Measurements from ENCODE around the gene RMDN2.
"Not testable (repeated sequence)": the region's sequence is repeated elsewhere in the genome, so short reads cannot be mapped to it uniquely, and the experiment has no call there.

RMDN2 gene

GRCh38 chr2:37992601-37993000 is 67.5 kb downstream of the RMDN2 start:
- DNase-seq (ENCODE audit: low read depth, low spot score), result no peak

GRCh38 chr2:37993143-37993542 is 68.1 kb downstream of the RMDN2 start:
- no peak for DNase-seq (ENCODE audit: low read depth, low spot score)

DNA sequence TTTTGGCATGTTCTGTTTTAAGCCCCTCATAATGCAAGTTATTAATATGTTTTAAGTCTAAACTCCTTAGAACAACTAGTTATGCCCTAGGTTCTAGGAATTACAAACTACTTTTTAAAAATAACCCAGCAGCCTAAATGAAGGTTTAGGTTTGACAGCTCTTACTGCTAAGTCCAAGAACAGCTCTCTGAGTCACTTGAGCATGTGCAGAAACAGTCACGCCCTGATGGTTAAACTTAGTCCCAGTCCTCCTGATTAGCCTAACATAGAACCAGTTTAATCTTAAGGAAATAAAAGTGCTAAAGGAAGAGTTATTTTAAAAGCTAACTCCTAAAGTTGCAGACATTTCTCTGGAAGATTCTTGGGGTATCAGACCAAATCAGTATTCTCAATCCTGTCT is 72.5 kb downstream of the RMDN2 start:
- DNase-seq (ENCODE audit: low read depth, low spot score), result no peak

DNA sequence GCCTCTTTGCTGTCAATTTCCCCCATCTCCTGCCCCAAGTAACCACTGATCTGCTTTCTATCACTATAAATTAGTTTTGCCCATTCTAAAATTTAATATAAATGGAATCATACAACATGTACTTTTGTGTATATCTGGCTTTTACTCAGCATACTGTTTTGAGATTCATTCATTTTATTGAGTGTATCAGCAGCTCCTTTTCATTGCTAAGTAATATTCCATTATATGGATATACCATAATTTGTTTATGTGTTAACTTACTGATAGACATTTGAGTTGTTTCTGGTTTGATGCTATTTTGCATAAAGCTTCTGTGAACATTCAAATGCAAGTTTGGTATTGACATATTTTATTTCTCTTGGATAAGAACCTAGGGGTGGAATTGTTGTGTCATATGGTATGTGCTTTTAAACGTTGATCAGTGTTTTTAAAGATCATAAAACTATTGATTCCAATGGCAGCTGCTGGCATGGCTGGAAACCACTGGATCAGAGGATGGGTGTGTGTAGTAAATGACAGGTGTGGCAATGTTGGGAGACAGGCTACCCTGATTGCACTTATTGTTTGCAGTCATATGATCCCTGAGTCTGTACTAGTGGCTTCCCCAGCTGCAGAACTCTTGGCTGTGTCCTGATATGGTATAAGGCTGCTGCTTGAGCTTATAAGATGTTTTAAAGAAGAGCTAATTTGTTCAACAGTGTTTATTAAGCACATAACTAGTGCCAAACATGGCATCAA is 75.6 kb downstream of the RMDN2 start:
- no peak for DNase-seq (ENCODE audit: low read depth, low spot score)

DNA sequence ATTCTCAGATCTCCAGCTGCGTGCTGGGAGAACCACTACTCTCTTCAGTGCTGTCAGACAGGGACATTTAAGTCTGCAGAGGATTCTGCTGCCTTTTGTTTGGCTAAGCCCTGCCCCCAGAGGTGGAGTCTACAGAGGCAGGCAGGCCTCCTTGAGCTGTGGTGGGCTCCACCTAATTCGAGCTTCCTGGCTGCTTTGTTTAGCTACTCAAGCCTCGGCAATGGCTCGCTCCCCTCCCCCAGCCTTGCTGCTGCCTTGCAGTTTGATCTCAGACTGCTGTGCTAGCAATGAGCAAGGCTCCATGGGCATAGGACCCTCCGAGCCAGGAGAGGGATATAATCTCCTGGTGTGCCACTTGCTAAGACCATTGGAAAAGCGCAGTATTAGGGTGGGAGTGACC is 85.1 kb downstream of the RMDN2 start:
- DNase-seq (ENCODE audit: low read depth, low spot score), result not testable (repeated sequence)

DNA sequence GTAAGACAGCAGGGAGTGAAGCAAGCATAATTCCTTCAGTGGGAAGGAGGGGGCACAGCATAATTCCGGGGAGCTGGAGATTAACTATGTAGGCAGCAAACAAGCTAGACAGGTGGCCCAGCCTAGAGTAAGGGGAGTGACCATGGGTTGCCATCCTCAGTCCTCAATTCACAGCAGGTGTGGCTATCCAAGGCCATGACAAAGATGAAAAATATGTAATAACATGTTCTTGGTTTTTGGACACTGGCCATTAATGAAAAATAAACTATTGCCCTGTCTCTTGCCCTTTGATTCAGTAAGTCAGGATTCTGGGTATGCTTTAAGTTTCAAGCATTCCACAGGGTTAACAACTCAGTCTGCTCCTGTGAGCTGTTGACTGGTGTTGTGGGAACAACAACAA is 85.9 kb downstream of the RMDN2 start:
- DNase-seq (ENCODE audit: low read depth, low spot score), result no peak

GRCh38 chr2:38013158-38013752 is 88.2 kb downstream of the RMDN2 start:
- DNase-seq (ENCODE audit: low read depth, low spot score), result no peak

GRCh38 chr2:38016219-38016618 is 91.1 kb downstream of the RMDN2 start:
- no peak for DNase-seq (ENCODE audit: low read depth, low spot score)

GRCh38 chr2:38017836-38018235 is 92.7 kb downstream of the RMDN2 start:
- no peak for DNase-seq (ENCODE audit: low read depth, low spot score)

DNA sequence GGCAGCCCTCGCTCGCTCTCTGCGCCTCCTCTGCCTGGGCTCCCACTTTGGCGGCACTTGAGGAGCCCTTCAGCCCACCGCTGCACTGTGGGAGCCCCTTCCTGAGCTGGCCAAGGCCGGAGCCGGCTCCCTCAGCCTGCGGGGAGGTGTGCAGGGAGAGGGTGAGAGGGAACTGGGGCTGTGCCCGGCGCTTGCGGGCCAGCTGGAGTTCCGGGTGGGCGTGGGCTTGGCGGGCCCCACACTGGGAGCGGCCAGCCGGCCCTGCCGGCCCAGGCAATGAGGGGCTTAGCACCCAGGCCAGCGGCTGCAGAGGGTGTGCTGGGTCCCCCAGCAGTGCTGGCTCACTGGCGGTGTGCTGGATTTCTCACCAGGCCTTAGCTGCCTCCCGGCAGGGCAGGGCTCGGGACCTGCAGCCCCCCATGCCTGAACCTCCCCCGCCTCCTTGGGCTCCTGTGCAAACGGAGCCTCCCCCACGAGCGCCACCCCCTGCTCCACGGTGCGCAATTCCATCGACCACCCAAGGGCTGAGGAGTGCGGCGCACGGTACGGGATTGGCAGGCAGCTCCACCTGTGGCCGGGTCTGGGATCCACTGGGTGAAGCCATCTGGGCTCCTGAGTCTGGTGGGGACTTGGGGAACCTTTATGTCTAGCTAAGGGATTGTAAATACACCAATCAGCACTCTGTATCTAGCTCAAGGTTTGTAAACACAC is 95.4 kb downstream of the RMDN2 start:
- not testable (repeated sequence) for DNase-seq (ENCODE audit: low read depth, low spot score)

DNA sequence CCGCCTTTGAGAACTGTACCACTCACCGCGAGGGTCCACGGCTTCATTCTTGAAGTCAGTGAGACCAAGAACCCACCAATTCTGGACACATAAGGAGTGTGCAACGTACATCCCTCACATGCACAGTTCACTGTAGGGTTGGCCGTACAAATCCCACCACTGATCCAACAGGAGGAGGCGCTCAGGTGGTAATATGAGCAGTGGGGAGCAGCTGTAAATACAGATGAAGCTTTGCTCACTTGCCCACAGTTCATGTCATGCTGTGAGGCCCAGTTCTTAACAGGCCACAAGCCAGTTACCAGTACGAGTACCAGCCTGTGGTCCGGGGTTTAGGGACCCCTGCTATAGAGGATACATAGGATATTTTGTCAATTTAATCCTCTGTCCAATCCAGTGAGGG is 96.5 kb downstream of the RMDN2 start:
- no peak for DNase-seq (ENCODE audit: low read depth, low spot score)

DNA sequence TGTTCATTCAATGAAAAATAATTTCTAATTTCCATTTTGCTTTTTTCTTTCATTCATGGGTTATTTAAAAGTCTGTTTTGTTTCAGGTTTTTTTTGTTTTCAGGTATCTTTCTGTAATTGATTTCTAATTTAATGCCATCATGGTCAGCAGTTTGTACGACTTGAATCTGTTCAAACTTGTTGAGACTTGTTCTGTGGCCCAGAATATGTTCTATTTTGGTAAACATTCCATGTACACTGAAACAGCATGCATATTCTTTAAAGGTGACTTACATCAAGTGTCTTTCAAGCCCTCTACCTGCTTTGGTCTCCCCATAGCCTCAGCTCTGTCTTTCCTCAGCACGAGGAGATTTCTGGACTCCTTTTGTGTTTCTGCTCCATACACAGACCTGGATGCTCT is 101.8 kb downstream of the RMDN2 start:
- DNase-seq (ENCODE audit: low read depth, low spot score), result no peak

GRCh38 chr2:38028829-38029228 is 103.7 kb downstream of the RMDN2 start:
- DNase-seq (ENCODE audit: low read depth, low spot score), result no peak

- DNase-seq (ENCODE audit: low read depth, low spot score), result no peak
Measured at GRCh38 chr2:38029512-38029911, 104.4 kb downstream of the RMDN2 start.

- no peak for DNase-seq (ENCODE audit: low read depth, low spot score)
Measured at GRCh38 chr2:38030635-38031355, 105.7 kb downstream of the RMDN2 start.

DNA sequence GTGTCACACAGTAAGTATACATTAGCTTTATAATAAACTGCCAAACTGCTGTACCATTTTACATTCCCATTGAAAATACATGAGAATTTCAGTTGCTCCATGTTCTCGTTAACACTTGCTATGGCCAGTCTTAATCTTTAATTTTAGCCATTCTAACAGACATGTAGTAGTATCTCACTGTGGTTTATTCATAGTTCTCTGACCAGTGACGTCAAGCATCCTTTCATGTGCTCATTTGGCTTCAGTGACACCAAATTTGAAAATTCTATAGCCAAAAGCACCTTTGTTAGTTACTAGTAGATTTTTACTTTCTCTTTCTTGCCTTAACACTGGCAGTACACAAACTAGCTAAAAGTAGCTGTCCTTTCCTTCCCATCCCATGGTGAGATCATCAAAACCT is 107.9 kb downstream of the RMDN2 start:
- DNase-seq (ENCODE audit: low read depth, low spot score), result no peak

GRCh38 chr2:38033646-38034045 is 108.6 kb downstream of the RMDN2 start:
- DNase-seq (ENCODE audit: low read depth, low spot score), result no peak

GRCh38 chr2:38035968-38036367 is 110.9 kb downstream of the RMDN2 start:
- no peak for DNase-seq (ENCODE audit: low read depth, low spot score)

GRCh38 chr2:38037325-38037724 is 112.2 kb downstream of the RMDN2 start:
- DNase-seq (ENCODE audit: low read depth, low spot score), result no peak

- no peak for DNase-seq (ENCODE audit: low read depth, low spot score)
Measured at GRCh38 chr2:38037757-38038621, 112.9 kb downstream of the RMDN2 start.

GRCh38 chr2:38038682-38039081 is 113.6 kb downstream of the RMDN2 start:
- DNase-seq (ENCODE audit: low read depth, low spot score), result no peak

Measured in activated naive CD8-positive, alpha-beta T cell treated with anti-CD3 and anti-CD28 coated beads, Interleukin-2, amount 50 U/mL, for 16 hours (primary cell).